AG09319 (cell line): Measurements from ENCODE around the gene SLIT3.

Source experiments
- DNase-seq: peaks from one replicate; pipeline ENCODE4 v3.0.0-alpha.2; 2010; ENCODE audit warnings: low read depth; ENCODE audit errors: extremely low read depth
- CTCF ChIP-seq: IDR thresholded peaks from 2 replicates; pipeline ENCODE4 v1.5.1; 2011; ENCODE audit warnings: low read depth, mild to moderate bottlenecking, inconsistent platforms, low read length, moderate library complexity

Gene SLIT3

GRCh38 chr5:168654211-168654721 lies 646.7 kb downstream of the SLIT3 start:
- no peak for TF ChIP-seq CTCF
- peak; percentile 87 for DNase-seq

GRCh38 chr5:168653626-168654025 lies 647.3 kb downstream of the SLIT3 start:
- DNase-seq, result no peak
- no peak for TF ChIP-seq CTCF

GRCh38 chr5:168651648-168652047 lies 649.3 kb downstream of the SLIT3 start:
- no peak for TF ChIP-seq CTCF
- DNase-seq, result peak; percentile 27

GRCh38 chr5:168649306-168649705 lies 651.6 kb downstream of the SLIT3 start:
- DNase-seq, result no peak
- TF ChIP-seq CTCF, result no peak

- DNase-seq, result no peak
- TF ChIP-seq CTCF, result no peak
These were observed 652.4 kb downstream of the SLIT3 start for GRCh38 chr5:168648576-168648975.

GRCh38 chr5:168648016-168648415 lies 652.9 kb downstream of the SLIT3 start:
- no peak for DNase-seq
- no peak for TF ChIP-seq CTCF

- no peak for DNase-seq
- no peak for TF ChIP-seq CTCF
These were observed 653.9 kb downstream of the SLIT3 start for GRCh38 chr5:168647083-168647482.
